ENCODE results near the gene PPFIBP1. TPM values are rescaled to one million over a fixed set of nuclear protein-coding genes. Genes with fewer than 3 reads are reported as not detected.

Gene PPFIBP1
- polyA plus RNA-seq, 6 donors from 2014 or later = 8.2 to 19.0 (median 14.4) TPM

DNA sequence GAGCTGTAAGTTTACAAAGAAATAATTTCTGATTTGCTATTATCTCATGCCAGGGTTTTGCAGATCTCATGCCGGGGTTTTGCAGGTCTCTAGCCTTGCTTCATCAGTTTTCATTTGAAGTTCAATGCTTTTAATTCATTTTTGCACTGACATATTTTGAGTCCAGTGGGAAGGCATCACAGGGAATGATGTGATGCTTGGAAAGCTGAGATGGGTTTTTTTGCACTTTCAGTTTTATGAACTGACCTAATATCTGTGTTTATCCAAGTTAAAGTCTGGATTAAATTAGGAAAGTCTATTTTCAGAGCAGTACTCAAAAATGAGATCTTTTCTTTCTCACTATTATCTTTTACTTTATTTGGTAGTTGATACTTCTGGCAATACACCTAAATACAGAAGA is 148.6 kb downstream of the PPFIBP1 start:
- Mint-ChIP-seq H3K27me3 (no peaks in the 10 kb centered on the region), H3K27ac (no peak overlapping the region)
- ATAC-seq (ENCODE audit: low read depth in 2 of 2) = no peak

DNA sequence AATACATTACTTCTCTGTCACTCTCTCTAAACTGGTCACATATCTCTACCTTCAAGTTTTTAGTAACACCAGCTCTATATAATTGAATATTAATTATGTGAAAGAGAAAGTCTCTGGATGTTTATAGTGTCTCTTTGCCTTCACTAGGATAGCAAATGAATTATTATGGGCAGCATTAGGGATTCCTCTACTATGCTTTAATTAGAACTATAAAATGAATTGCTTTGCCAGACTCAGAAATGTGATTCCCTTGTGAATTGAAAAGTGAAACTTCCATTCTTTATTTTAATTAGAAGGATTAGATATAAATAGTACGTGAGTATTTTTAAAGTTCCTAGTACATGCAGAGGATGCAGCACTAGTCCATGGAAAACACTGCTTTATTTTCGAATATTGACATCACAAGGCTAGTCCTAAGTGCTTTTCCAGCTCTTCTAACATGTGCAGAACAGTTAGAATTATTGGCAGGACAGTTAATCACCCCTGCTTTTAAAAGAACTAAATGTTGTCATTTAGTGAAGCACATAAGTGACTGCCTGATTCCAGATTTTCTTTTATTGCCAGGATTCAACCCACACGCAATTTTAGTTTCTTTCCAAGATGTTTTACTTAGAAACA is 149.2 kb downstream of the PPFIBP1 start:
- no peak overlapping the region for H3K4me3 Mint-ChIP-seq
- no peak overlapping the region for H3K27ac Mint-ChIP-seq
- peaks cover 14 to 32% of the 10 kb centered on the region in 2 donors for H3K36me3 Mint-ChIP-seq
- ATAC-seq (ENCODE audit: low read depth in 2 of 2) = no peak
- H3K4me1 Mint-ChIP-seq = no peaks in the 10 kb centered on the region
- no peak for DNase-seq
- H3K9me3 Mint-ChIP-seq = no peaks in the 10 kb centered on the region
- no peaks in the 10 kb centered on the region for H3K27me3 Mint-ChIP-seq

More for the DNA sequence above, 148.6 kb downstream of the PPFIBP1 start:
- no peak for DNase-seq
- Mint-ChIP-seq H3K36me3 (peaks cover 16 to 32% of the 10 kb centered on the region in 2 donors), H3K4me3 (no peak overlapping the region), H3K4me1 (no peaks in the 10 kb centered on the region), H3K9me3 (no peaks in the 10 kb centered on the region)

GRCh38 chr12:27674989-27675388 is 151.0 kb downstream of the PPFIBP1 start:
- ATAC-seq (ENCODE audit: low read depth in 2 of 2) = no peak
- Mint-ChIP-seq H3K4me1 (no peaks in the 10 kb centered on the region), H3K9me3 (peaks cover 0 to 2% (median 0%) of the 10 kb centered on the region in 7 donors), H3K27ac (no peak overlapping the region), H3K4me3 (no peak overlapping the region), H3K36me3 (peaks cover 15 to 31% of the 10 kb centered on the region in 2 donors), H3K27me3 (no peaks in the 10 kb centered on the region)
- DNase-seq = no peak

DNA sequence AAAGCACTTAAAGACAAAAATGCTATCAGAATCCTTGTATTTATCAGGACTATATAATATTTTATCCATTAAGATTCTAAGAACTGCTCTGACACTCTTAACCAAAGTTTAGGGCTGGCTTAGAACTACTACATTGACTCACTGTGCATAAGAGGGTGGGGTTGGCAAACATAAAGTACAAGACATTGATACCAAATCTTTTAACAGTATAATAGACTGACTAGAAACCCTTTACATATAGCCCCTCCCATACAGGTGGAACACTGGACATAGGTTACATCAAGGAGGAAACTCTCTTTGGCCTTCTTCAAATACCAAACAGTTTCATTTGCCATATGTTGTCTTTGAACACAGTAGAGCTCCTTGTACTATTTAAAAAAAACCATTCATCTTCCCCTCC is 156.6 kb downstream of the PPFIBP1 start:
- no peak for DNase-seq
- H3K36me3 Mint-ChIP-seq = peaks cover 19 to 30% of the 10 kb centered on the region in 2 donors
- ATAC-seq (ENCODE audit: low read depth in 2 of 2) = no peak

DNA sequence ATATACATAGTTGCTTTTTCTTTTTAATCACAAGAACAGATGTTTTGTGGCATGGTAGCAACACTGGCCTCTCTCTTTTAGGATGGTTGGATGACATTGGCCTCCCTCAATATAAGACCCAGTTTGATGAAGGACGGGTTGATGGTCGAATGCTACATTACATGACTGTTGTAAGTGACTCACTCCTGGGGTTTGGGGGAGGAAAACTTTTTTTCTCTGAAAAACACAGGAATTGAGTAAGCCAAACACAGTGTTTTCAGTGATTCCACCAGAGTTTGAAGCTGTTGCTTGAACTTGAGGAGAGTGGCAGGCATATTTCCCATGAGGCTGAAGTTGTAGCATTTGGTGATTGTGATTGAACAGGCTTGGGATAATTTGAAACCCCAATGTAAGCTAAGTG is 158.5 kb downstream of the PPFIBP1 start:
- Mint-ChIP-seq H3K4me1 (no peaks in the 10 kb centered on the region), H3K27me3 (no peaks in the 10 kb centered on the region), H3K9me3 (peaks cover 0 to 4% (median 0%) of the 10 kb centered on the region in 7 donors), H3K36me3 (peaks cover 10 to 25% of the 10 kb centered on the region in 2 donors), H3K27ac (no peak overlapping the region), H3K4me3 (no peak overlapping the region)
- no peak for DNase-seq
- ATAC-seq (ENCODE audit: low read depth in 2 of 2) = no peak

More for the DNA sequence above, 156.6 kb downstream of the PPFIBP1 start:
- Mint-ChIP-seq H3K4me3 (no peak overlapping the region), H3K27ac (no peak overlapping the region), H3K27me3 (no peaks in the 10 kb centered on the region), H3K4me1 (no peaks in the 10 kb centered on the region), H3K9me3 (peaks cover 0 to 4% (median 0%) of the 10 kb centered on the region in 7 donors)

GRCh38 chr12:27685274-27685673 is 161.3 kb downstream of the PPFIBP1 start:
- no peak overlapping the region for H3K4me3 Mint-ChIP-seq
- H3K36me3 Mint-ChIP-seq = peaks cover under 1 to 32% of the 10 kb centered on the region in 2 donors
- H3K27me3 Mint-ChIP-seq = no peaks in the 10 kb centered on the region
- H3K27ac Mint-ChIP-seq = no peak overlapping the region
- DNase-seq (no peak), ATAC-seq (ENCODE audit: low read depth in 2 of 2) (no peak)
- no peaks in the 10 kb centered on the region for H3K9me3 Mint-ChIP-seq
- H3K4me1 Mint-ChIP-seq = no peaks in the 10 kb centered on the region

GRCh38 chr12:27686147-27686546 is 162.1 kb downstream of the PPFIBP1 start:
- Mint-ChIP-seq H3K4me1 (no peaks in the 10 kb centered on the region), H3K4me3 (no peak overlapping the region), H3K36me3 (peaks cover 0 to 37% of the 10 kb centered on the region in 2 donors), H3K27me3 (no peaks in the 10 kb centered on the region), H3K27ac (no peak overlapping the region), H3K9me3 (no peaks in the 10 kb centered on the region)
- DNase-seq (no peak), ATAC-seq (ENCODE audit: low read depth in 2 of 2) (no peak)

DNA sequence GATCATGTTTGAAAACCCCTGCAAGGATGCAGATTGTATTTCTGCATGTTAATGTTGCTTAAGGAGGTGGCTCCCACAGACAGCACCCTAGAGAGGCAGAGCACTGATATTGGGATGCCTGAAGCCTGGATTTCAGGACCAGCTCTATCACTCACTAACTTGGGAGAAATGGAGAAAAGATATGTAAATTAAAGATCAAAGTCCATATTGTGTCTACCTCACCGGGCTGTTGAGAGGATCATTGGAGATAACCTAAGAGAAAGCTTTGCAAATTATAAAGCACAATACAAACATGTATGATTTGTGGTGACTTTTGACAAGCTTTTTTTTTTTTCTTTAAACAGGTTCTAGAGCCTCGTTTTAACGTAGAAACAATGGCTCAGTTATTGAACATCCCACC is 164.7 kb downstream of the PPFIBP1 start:
- Mint-ChIP-seq H3K36me3 (peaks cover 0 to 49% of the 10 kb centered on the region in 2 donors), H3K27ac (peak overlapping the region in 1 of 6 donors; percentile 19), H3K4me3 (no peak overlapping the region), H3K27me3 (no peaks in the 10 kb centered on the region), H3K9me3 (no peaks in the 10 kb centered on the region), H3K4me1 (no peaks in the 10 kb centered on the region)
- no peak for DNase-seq
- no peak for ATAC-seq (ENCODE audit: low read depth in 2 of 2)

DNA sequence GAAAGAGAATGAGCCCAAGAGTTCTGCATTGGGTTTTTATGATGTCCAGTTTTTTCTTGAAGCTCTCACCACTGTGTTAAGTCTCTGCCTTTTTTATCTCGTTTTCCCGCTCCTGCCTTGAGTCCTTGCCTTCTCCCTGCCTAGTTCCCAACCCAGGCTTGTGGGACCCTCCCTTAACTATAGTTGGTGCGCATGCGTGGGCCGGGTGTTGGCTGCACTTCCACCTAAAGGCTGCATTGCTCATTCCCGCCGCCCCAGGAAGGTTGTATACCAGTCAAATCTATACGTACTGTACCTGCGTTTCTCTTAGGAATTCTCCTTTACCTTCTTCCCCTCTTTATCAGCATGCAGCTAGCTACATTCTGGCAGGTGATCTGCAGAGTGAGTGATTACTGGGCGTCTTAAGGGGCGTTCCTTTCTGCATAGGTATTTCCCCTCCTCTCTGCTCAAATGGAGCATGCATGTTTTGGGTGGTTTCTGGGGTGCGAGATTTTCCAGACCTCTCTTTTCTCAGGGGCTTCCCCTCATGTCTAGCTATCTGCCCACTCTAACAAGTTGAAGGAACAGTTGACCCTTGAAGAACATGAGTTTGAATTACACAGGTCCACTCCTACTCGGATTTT is 165.7 kb downstream of the PPFIBP1 start:
- H3K9me3 Mint-ChIP-seq = no peaks in the 10 kb centered on the region
- H3K4me1 Mint-ChIP-seq = no peaks in the 10 kb centered on the region
- no peak for DNase-seq
- no peak overlapping the region for H3K27ac Mint-ChIP-seq
- ATAC-seq (ENCODE audit: low read depth in 2 of 2) = no peak
- no peak overlapping the region for H3K4me3 Mint-ChIP-seq
- H3K36me3 Mint-ChIP-seq = peaks cover 0 to 54% of the 10 kb centered on the region in 2 donors
- no peaks in the 10 kb centered on the region for H3K27me3 Mint-ChIP-seq

GRCh38 chr12:27693403-27693802 is 169.4 kb downstream of the PPFIBP1 start:
- no peak overlapping the region for H3K27ac Mint-ChIP-seq
- no peaks in the 10 kb centered on the region for H3K27me3 Mint-ChIP-seq
- DNase-seq (no peak), ATAC-seq (ENCODE audit: low read depth in 2 of 2) (no peak)
- H3K4me1 Mint-ChIP-seq = no peaks in the 10 kb centered on the region
- H3K9me3 Mint-ChIP-seq = no peaks in the 10 kb centered on the region
- H3K36me3 Mint-ChIP-seq = peaks cover 0 to 39% of the 10 kb centered on the region in 2 donors
- no peak overlapping the region for H3K4me3 Mint-ChIP-seq

DNA sequence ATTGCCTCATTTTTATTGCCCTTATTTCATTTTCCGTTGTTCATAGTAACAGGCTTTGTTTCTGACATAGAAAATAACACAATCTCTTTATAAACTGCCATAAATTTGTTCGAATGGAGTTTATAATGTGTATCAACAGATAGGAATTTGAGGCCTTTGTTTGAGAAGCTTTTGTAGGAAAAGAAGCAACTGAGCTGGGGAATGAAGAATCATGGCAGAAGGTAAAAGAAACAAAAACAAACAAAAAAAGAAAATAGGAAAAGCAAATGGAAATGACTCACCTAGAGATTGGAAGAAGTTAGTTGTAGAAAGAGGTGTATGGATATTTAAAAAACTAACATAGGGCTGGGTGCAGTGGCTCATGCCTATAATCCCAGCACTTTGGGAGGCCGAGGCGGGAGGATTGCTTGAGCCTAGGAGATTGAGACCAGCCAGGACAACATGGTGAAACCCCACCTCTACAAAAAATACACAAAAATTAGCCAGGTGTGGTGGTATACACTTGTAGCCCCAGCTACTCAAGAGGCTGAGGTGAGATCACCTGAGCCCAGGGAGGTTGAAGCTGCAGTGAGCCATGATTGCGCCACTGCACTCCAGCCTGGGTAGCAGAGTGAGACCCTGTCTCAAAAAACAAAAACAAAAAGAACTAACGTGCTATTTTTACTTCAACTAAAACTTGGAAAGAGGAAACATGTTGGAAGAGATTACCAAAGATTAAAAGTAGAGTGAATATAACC is 171.7 kb downstream of the PPFIBP1 start:
- Mint-ChIP-seq H3K27me3 (peaks cover 0 to 1% (median 0%) of the 10 kb centered on the region in 3 donors), H3K4me1 (no peaks in the 10 kb centered on the region), H3K9me3 (no peaks in the 10 kb centered on the region)

GRCh38 chr12:27696293-27696652 is 172.3 kb downstream of the PPFIBP1 start, which contains the start of gene REP15:
Gene REP15, plus strand, starts transcription at chr12:27696447. Its CDS starts 116 bp downstream, at chr12:27696563.
- no peak within 1 kb of the TSS for H3K4me3 Mint-ChIP-seq
- peak within 1 kb of the TSS in 2 of 6 donors; percentile 45 to 54 for H3K27ac Mint-ChIP-seq
- no peaks in the 10 kb centered on the region for H3K4me1 Mint-ChIP-seq

More for the DNA sequence above, 171.7 kb downstream of the PPFIBP1 start:
- peaks cover 0 to 20% of the 10 kb centered on the region in 2 donors for H3K36me3 Mint-ChIP-seq
- DNase-seq = no peak
- H3K4me3 Mint-ChIP-seq = no peak overlapping the region
- H3K27ac Mint-ChIP-seq = peak overlapping the region in 1 of 6 donors; percentile 45
- no peak for ATAC-seq (ENCODE audit: low read depth in 2 of 2)

DNA sequence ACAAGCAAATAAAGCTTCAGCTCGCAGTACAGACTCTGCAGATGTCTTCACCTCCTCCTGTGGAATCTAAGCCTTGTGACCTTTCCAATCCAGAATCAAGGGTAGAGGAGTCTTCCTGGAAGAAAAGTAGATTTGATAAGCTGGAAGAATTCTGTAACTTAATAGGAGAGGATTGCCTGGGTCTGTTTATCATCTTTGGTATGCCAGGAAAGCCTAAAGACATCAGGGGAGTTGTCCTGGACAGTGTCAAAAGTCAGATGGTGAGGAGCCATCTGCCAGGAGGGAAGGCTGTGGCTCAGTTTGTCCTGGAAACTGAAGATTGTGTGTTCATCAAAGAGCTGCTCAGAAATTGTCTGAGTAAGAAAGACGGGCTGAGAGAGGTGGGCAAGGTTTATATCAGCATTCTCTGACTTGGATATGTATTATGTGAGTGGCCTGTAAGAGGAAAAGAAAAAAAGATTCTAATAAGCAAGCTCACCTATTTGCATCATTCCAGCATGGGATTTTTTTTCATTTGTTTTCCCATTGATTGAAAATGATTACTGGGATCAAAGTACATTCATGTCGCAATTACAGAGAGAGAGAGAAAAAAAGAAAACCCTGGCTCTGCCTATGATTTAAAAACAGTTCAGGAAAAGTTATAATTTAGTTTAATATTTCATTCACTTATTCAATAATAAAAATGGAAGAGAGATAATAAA is 173.0 kb downstream of the PPFIBP1 start:
- H3K4me1 Mint-ChIP-seq = no peaks in the 10 kb centered on the region
- no peaks in the 10 kb centered on the region for H3K9me3 Mint-ChIP-seq
- peaks cover 0 to 10% (median 0%) of the 10 kb centered on the region in 3 donors for H3K27me3 Mint-ChIP-seq
- peak overlapping the region in 1 of 6 donors; percentile 54 for H3K27ac Mint-ChIP-seq
- no peak for DNase-seq
- no peak overlapping the region for H3K4me3 Mint-ChIP-seq
- ATAC-seq (ENCODE audit: low read depth in 2 of 2) = no peak
- H3K36me3 Mint-ChIP-seq = peaks cover 0 to 10% of the 10 kb centered on the region in 2 donors

More at GRCh38 chr12:27696293-27696652, 172.3 kb downstream of the PPFIBP1 start, which contains the start of gene REP15:
- no peaks in the 10 kb centered on the region for H3K9me3 Mint-ChIP-seq
- no peak for DNase-seq
- H3K27me3 Mint-ChIP-seq = peaks cover 0 to 7% (median 0%) of the 10 kb centered on the region in 3 donors
- ATAC-seq (ENCODE audit: low read depth in 2 of 2) = no peak
- peaks cover 0 to 17% of the 10 kb centered on the region in 2 donors for H3K36me3 Mint-ChIP-seq

All from naive B cell (primary cell).